Mononuclear cell (primary cell): ENCODE results near the gene LRRC8D. TPM values are rescaled to one million over a fixed set of nuclear protein-coding genes. Genes with fewer than 3 reads are reported as not detected.

Source experiments
- H3K27me3 ChIP-seq: 2 replicates; pipeline ENCODE4 v1.6.0; 2011; ENCODE audit warnings: low read length, control low read depth; ENCODE audit not compliant: insufficient read depth
- H3K4me1 ChIP-seq: 2 replicates; pipeline ENCODE4 v1.5.1; 2011; ENCODE audit warnings: mild to moderate bottlenecking, low read length, control low read depth; ENCODE audit not compliant: insufficient read depth
- H3K4me3 ChIP-seq: 2 replicates; pipeline ENCODE4 v1.5.1; 2011; ENCODE audit warnings: mild to moderate bottlenecking, low read length, moderate library complexity
- H3K9me3 ChIP-seq: 2 replicates; pipeline ENCODE4 v1.5.1; 2011; ENCODE audit warnings: low read depth, mild to moderate bottlenecking, control low read depth, low read length
- total RNA-seq: library from RNA; depleted of rRNA; stranded (reverse); fragments of >200 nt; gene quantifications from one replicate; pipeline ENCODE4 v1.2.3, GENCODE V29; 2012

Gene LRRC8D
- total RNA-seq, 1 donor: 19.6 TPM

DNA sequence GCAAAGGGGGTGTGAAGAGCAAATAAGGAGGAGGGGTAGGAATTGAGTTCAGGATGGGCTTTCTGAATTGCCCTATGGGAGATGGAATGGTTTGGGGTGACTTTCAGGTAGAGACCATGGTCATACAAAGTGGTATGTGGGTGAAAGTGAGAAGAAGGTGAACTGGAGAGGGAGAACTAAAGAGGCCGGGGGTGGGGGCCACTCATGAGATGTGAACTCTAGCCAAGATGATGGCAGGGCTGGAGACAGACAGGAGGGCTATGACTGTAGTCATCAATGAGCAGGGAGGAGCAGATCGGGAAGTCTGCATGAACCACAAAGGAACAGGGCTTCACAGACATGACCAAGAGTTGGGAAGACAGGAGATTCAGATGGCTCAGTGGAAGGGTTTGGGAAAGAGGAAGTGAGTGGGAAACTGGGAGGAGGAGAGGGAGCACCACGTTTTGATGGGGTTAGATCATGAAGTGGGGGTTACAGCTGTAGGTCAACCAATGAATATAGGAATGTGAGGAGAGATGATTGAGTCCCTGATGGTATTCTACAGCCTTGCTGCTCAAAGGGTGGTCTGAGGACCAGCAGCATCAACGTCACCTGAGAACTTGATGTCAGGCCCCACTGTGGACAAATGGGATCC, 20.7 kb upstream of the LRRC8D start:
- Histone ChIP-seq H3K4me1 (peaks cover 27% of the 10 kb centered on the region), H3K27me3 (no peaks in the 10 kb centered on the region), H3K9me3 (no peaks in the 10 kb centered on the region), H3K4me3 (no peak overlapping the region)

- no peaks in the 10 kb centered on the region for H3K9me3 ChIP-seq
- H3K4me1 ChIP-seq: peaks cover 27% of the 10 kb centered on the region
- no peaks in the 10 kb centered on the region for H3K27me3 ChIP-seq
- no peak overlapping the region for H3K4me3 ChIP-seq
Observed at GRCh38 chr1:89800718-89801117, 20.1 kb upstream of the LRRC8D start.

- no peaks in the 10 kb centered on the region for H3K27me3 ChIP-seq
- H3K4me1 ChIP-seq: peaks cover 27% of the 10 kb centered on the region
- no peak overlapping the region for H3K4me3 ChIP-seq
- no peaks in the 10 kb centered on the region for H3K9me3 ChIP-seq
Observed at GRCh38 chr1:89802051-89802450, 18.8 kb upstream of the LRRC8D start.

- H3K27me3 ChIP-seq: no peaks in the 10 kb centered on the region
- peaks cover 27% of the 10 kb centered on the region for H3K4me1 ChIP-seq
- no peak overlapping the region for H3K4me3 ChIP-seq
- no peaks in the 10 kb centered on the region for H3K9me3 ChIP-seq
Observed at GRCh38 chr1:89802841-89803240, 18.0 kb upstream of the LRRC8D start.

GRCh38 chr1:89804642-89805237, 16.1 kb upstream of the LRRC8D start:
- Histone ChIP-seq H3K4me1 (peaks cover 23% of the 10 kb centered on the region), H3K9me3 (no peaks in the 10 kb centered on the region), H3K27me3 (no peaks in the 10 kb centered on the region), H3K4me3 (no peak overlapping the region)

DNA sequence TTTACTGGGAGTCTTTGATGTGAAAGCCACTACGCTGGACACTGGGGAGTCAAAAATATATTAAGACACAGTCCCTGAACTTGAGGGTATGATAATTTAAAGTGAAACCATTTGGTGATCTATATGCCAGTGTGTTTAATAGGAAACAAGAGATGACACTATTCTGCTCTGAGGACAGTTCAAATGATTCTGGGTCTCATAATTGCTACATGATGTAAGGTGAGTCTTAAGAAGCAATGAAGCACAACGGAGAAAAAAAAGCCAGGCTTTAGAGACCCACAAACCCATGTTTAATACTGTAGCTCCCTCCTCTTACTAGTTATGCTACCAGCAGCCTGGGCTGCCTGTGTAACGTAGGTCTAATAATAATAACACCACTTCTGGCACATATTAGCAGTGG, 14.2 kb upstream of the LRRC8D start:
- H3K4me3 ChIP-seq: no peak overlapping the region
- no peaks in the 10 kb centered on the region for H3K9me3 ChIP-seq
- no peaks in the 10 kb centered on the region for H3K27me3 ChIP-seq
- peaks cover 27% of the 10 kb centered on the region for H3K4me1 ChIP-seq

GRCh38 chr1:89807503-89807902, 13.3 kb upstream of the LRRC8D start:
- no peak overlapping the region for H3K4me3 ChIP-seq
- H3K27me3 ChIP-seq: no peaks in the 10 kb centered on the region
- H3K4me1 ChIP-seq: peaks cover 36% of the 10 kb centered on the region
- H3K9me3 ChIP-seq: no peaks in the 10 kb centered on the region

DNA sequence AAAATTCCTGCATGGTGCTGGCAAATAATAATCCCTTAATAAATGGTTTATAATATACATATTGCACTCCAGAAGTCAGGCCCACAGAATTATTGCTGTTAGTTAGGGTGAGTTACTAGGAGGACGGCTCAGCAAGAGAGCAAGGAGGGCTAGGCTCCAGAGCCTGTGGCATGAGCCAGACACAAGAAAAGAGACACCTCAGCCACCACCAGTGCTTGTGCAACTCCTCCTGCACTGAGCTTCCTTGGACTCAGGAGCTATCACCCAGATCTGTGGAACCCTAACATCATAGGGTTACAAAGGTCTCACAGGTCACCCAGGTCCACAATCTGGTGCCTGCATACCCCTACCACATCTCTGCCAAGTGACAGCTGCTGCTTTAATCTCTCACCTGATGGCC, 12.8 kb upstream of the LRRC8D start:
- Histone ChIP-seq H3K4me3 (no peak overlapping the region), H3K4me1 (peaks cover 41% of the 10 kb centered on the region), H3K27me3 (no peaks in the 10 kb centered on the region), H3K9me3 (no peaks in the 10 kb centered on the region)

DNA sequence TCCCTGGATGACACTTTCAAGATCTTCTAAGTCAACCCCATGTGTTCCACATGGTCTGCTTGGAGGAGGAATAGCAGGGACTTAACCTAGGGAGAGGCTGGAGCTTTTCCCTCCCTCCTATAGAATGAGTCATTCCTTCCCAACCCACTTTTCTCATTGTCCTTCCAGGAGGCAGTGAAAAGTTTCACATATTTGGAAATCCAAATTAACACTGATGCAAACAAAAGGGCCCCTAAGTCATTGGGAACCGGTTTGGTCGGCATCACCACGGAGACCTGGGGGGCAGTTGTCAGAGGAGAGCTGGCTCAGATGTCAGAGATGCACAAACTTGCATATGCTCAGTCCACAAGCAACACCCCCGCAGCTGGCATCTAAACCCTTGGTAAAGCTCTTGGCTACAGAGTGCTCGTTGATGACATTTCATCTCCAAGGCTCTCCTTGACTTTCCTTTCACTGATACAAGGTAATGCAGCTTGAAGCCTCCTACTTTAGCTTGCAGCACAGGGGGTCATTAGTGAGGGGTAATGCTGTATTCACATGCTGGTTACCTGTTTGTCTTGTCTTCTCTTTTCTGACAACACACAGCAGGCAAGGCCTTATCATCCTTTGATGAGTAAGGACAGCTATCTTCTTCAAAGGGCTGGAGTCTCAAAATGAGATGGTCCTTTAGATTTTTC, 12.3 kb upstream of the LRRC8D start:
- Histone ChIP-seq H3K4me3 (no peak overlapping the region), H3K9me3 (no peaks in the 10 kb centered on the region), H3K4me1 (peaks cover 43% of the 10 kb centered on the region), H3K27me3 (no peaks in the 10 kb centered on the region)

DNA sequence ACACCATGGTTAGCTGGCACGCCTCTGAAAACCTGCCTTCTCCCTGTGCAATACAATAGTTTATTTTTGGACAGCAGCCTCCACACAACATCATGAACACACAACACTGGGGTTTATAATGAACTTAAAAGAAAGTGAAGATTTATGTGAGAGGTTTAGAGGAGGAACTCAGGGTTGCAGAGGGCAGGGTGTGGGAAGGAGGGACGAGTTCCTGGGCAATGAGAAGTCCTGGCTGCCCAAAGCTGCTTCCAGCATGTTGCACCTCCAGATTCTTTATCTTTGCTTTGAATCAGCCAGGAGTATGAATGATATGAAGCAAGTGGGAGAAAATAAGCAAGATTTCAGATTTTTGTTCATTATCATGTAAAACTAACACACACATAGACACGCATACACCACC, 11.3 kb upstream of the LRRC8D start:
- Histone ChIP-seq H3K4me1 (peaks cover 52% of the 10 kb centered on the region), H3K9me3 (no peaks in the 10 kb centered on the region), H3K4me3 (no peak overlapping the region), H3K27me3 (no peaks in the 10 kb centered on the region)

- H3K27me3 ChIP-seq: no peaks in the 10 kb centered on the region
- H3K9me3 ChIP-seq: no peaks in the 10 kb centered on the region
- no peak overlapping the region for H3K4me3 ChIP-seq
- peaks cover 56% of the 10 kb centered on the region for H3K4me1 ChIP-seq
Observed at GRCh38 chr1:89810302-89810701, 10.5 kb upstream of the LRRC8D start.

GRCh38 chr1:89810880-89811279, 10.0 kb upstream of the LRRC8D start:
- Histone ChIP-seq H3K4me3 (no peak overlapping the region), H3K27me3 (no peaks in the 10 kb centered on the region), H3K4me1 (peaks cover 62% of the 10 kb centered on the region), H3K9me3 (no peaks in the 10 kb centered on the region)

- Histone ChIP-seq H3K4me1 (peaks cover 80% of the 10 kb centered on the region), H3K4me3 (no peak overlapping the region), H3K27me3 (no peaks in the 10 kb centered on the region), H3K9me3 (no peaks in the 10 kb centered on the region)
Observed at GRCh38 chr1:89812992-89813391, 7.8 kb upstream of the LRRC8D start.

DNA sequence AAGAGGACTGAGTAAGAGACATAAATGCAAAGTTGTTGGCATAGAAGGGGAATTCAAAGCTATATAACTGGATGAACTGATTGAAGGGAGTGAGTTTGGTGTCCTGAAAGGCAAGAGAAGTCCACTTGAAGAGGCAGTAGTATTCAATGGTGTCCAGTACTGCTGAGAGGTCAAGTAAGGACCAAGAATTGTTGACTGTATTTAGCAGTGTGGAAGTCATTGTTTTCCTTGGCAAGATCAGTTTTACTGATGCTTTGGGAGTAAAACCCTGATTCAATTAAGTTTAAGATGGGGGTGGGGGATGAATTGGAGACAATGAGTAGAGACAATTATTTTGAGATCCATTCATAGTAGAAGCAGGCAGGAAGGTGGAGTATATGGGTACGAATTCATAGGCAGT, 5.8 kb upstream of the LRRC8D start:
- Histone ChIP-seq H3K4me3 (no peak overlapping the region), H3K4me1 (peaks cover 80% of the 10 kb centered on the region)

DNA sequence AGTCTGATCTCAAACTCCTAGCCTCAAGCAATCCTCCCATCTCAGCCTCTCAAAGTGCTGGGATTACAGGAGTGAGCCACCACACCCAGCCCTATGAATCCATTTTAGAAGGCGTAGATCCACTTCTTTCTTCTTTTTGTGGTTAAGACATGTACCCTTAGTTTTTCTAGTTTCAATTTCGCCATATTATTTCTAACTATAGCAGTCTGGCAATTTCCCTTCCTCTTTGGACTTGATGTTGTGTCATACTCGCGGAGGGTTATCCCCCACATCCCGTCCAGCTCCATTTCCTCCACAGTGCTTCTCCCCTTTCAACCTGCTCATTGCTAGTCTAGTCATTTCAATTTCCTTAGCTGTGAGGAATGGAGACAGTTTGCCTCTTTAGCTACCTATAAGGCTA, 5.2 kb upstream of the LRRC8D start:
- no peaks in the 10 kb centered on the region for H3K9me3 ChIP-seq
- H3K4me1 ChIP-seq: peaks cover 82% of the 10 kb centered on the region
- H3K27me3 ChIP-seq: no peaks in the 10 kb centered on the region
- no peak overlapping the region for H3K4me3 ChIP-seq

More for the DNA sequence above, 5.8 kb upstream of the LRRC8D start:
- no peaks in the 10 kb centered on the region for H3K27me3 ChIP-seq
- H3K9me3 ChIP-seq: no peaks in the 10 kb centered on the region

- Histone ChIP-seq H3K27me3 (no peaks in the 10 kb centered on the region), H3K4me1 (peaks cover 77% of the 10 kb centered on the region), H3K9me3 (no peaks in the 10 kb centered on the region), H3K4me3 (no peak overlapping the region)
Observed at GRCh38 chr1:89816366-89816765, 4.5 kb upstream of the LRRC8D start.
